Caki2 (cell line): ENCODE measurements around the gene GAB2. TPM values are rescaled to one million over a fixed set of nuclear protein-coding genes. Genes with fewer than 3 reads are reported as not detected.
"Not testable (repeated sequence)": the region's sequence is repeated elsewhere in the genome, so short reads cannot be mapped to it uniquely, and the experiment has no call there.

Experiments
- DNase-seq: peaks from one replicate; pipeline ENCODE4 v3.0.0-alpha.2; 2015; ENCODE audit warnings: low read depth
- in situ Hi-C: cut with HindIII; loops from 2 replicates; pipeline ENCODE4 v1.10.0; 2016; ENCODE audit warnings: low sequenced_read_pairs, low pct_unique_long_range_greater_than_20kb, mixed read lengths
- total RNA-seq: library from RNA; depleted of rRNA; stranded (reverse); fragments of >200 nt; shearing (Covaris generic); gene quantifications from 2 replicates; pipeline ENCODE4 v1.2.3, GENCODE V29; 2014; ENCODE audit warnings: low replicate concordance

GAB2 gene
- total RNA-seq, 1 experiment from 2014 or later: 1.9 TPM

GRCh38 chr11:78377625-78378418 lies 39.8 kb downstream of the GAB2 start:
- no peak for DNase-seq
- in situ Hi-C loops: no loop called here

DNA sequence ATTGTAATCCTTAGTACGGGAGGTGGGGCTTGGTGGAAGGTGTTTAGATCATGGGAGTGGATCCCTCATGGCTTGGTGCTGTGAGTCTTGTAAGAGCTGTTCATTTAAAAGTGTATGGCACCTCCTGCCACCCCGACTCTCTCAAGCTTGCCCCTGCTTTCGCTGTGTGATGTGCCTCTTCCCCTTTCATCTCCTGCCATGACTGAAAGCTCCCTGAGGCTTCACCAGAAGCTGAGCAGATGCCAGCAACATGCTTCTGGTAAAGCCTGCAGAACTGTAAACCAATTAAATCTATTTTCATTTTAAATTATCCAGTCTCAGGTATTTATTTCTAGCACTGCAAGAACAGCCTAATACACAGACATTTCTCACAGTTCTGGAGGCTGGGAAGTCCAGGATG lies 40.8 kb downstream of the GAB2 start:
- in situ Hi-C loops: no loop called here
- DNase-seq: no peak

DNA sequence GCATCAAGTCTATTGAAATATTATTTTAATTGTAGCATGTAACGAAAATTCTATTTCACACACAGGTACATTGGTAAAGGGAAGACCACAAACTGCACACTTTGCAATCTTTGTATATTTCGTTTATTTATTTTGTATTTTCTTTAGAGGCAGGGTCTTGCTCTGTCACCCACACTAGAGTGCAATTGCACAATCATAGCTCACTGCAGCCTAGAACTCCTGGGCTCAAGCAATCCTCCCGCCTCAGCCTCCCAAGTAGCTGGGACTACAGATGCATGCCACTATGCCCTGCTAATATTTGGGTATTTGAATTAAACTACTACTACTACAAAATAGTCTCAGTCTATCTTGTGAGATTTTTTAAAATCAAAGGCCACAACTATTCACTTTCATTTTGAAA lies 42.7 kb downstream of the GAB2 start:
- in situ Hi-C loops: no loop called here
- DNase-seq: no peak

GRCh38 chr11:78373689-78374088 lies 43.9 kb downstream of the GAB2 start:
- DNase-seq: no peak
- in situ Hi-C loops: no loop called here

GRCh38 chr11:78372114-78372768 lies 45.4 kb downstream of the GAB2 start:
- in situ Hi-C loops: no loop called here
- DNase-seq: no peak

DNA sequence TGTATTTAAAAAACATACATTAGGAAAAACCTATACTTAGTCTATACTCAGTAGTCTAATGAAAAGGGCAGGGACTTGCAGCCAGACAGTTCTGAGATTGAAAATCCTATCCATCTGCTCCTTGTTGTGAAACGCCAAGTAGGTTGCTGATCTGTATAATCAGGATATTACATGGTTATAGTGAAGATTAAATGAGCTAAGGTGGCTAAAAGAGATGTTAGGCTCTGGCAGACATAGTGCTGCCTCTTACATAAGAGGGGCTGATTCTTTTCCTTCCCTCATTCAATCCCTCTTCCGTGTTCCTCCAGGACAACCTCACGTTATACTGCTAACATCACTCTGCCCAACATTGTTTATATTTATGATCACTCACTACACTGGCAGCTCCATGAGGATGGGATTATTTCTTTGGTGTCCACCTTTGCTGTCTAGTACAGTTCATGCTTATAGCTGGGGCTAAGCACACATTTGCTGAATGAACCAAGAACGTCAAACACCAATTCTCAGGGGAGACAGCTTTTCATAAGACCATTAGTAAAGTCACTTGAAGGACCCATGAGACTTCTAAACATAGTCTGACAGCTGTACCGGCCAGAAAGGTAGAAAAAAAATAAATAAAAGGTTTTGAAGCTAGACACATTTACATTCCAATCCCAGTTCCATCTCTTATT lies 46.3 kb downstream of the GAB2 start:
- DNase-seq: no peak
- in situ Hi-C loops: no loop called here

DNA sequence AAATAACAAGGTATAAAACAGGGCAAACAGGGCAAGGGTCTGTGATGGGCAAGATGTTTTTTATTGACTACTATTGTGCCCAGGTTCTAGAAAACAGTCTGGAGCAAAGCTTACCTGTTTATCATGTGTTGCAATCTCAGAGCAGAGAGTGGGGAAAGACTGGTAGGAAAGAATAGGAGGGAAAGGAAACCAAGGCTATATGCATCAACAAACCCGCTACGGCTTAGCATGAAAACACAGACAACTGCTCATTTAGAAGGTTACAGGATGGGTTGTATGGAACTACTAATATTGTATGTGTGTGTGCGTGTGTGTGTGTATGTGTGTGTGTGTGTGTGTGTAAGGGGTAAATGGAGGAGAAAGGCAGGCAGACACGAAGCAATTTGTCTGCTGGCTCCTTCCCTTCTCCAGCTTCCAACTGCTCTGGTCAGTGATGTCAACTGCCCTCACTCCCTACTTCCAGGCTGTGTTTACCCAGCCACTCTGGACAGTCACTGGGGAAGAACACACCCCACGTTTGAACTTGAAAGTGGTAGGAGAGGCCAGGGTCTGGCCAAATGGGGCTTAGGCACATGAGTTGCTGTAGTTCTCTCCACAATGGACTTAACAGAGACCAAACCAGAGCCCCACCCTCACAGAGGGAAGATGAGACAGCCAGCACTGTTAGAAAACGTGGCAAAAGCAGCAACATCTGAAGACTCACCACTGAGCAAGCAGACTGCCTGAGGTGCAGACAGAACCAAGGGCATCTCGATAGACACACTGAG lies 47.0 kb downstream of the GAB2 start:
- DNase-seq: no peak
- in situ Hi-C loops: no loop called here

DNA sequence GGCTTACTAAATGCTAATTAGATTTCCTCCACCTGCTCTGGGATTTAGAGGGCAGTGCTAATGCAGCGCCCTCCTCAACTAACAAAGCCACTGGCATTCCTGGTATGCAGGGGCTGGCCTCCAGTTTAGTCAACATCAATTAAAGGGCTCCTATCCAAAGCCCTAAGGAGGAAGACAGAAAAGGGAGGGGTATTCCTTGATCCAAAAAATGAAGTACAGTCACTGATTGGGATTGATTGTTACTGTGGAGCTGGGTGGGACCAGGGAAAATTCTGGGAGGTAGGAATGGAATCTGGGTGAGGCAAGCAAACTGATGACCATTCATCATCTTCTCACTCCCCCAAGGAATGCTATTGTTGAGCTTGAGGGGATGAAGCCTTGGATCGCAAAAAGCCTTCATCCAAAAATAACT lies 52.2 kb downstream of the GAB2 start:
- in situ Hi-C loops: no loop called here
- peak; percentile 39 for DNase-seq

DNA sequence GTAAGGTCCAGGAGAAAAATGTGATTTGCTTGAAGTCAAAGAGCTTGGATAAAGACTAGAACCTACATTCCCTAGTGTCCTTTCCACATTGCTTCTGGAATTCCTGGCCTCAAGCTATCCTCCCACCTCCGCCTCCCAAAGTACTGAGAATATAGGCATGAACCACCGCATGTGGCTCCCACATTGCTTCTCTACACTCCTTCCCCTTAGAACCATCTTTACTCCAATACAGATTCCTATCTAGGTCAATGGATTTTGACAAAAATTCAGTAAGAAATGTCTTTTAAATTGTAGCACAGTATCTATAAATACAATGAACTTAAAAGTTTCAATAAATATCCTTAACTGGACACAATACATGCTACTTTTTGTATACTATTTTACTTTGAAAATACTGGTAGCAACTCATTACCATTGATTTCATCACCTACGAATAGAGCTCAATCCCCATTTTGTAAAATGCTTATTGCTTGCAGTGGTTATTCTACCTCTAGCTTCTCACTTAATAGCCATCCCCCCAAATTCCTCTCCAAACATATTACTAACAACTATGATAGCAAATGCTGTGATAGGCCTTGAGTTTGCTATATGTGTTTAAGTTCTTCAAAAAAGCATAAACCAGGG lies 53.4 kb downstream of the GAB2 start:
- in situ Hi-C loops: no loop called here
- no peak for DNase-seq

DNA sequence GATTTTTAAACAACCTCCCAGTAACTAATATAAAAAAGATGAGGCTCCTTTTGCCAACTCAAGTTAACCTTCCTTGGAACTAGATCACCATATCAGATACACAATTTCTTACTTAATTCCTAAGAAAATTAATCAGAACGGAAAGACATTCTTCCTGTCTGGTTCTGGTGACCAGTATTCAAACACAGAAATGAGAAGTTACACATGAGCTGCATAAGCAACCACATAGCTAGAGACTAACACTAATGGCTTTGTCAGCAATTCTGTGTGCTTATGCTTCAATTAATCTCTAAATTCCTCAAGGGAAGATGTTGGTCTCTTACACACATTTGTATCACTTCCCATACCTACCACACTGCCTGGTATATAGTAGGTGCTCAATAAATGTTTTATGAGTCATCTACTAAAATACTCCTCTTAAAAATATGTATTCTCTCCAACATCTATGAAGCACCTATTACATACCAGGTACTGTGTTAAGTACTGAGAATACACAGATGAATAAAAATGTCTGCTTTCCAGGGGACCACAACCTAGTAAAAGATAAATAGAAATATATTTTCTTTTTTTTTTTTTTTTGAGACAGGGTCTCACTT lies 54.5 kb downstream of the GAB2 start:
- in situ Hi-C loops: no loop called here
- no peak for DNase-seq

GRCh38 chr11:78361228-78361627 lies 56.4 kb downstream of the GAB2 start:
- in situ Hi-C loops: no loop called here
- no peak for DNase-seq

- DNase-seq: no peak
- in situ Hi-C loops: no loop called here
Observed at GRCh38 chr11:78359921-78360320, 57.7 kb downstream of the GAB2 start.

- in situ Hi-C loops, DNase-seq: not testable (repeated sequence)
Observed at GRCh38 chr11:78357924-78358323, 59.7 kb downstream of the GAB2 start.

DNA sequence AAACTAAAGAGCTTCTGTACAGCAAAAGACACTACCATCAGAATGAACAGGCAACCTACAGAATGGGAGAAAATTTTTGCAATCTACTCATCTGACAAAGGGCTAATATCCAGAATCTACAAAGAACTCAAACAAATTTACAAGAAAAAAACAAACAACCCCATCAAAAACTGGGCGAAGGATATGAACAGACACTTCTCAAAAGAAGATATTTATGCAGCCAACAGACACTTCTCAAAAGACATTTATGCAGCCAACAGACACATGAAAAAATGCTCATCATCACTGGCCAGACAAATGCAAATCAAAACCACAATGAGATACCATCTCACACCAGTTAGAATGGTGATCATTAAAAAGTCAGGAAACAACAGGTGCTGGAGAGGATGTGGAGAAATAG lies 60.2 kb downstream of the GAB2 start:
- DNase-seq, in situ Hi-C loops: not testable (repeated sequence)

DNA sequence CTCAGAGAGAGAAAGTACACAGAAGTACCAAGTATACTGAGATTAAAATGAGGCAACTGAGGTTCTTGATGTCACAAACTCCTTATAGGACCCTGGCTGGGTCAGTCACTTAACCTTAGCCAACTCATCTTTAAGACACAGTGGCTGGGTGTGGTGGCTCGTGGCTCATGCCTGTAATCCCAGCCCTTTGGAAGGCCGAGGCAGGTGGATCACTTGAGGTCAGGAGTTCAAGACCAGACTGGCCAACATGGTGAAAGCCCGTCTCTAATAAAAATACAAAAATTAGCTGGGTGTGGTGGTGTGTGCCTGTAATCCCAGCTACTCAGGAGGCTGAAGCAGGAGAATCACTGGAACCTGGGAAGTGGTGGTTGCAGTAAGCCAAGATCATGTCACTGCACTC lies 61.9 kb downstream of the GAB2 start:
- DNase-seq, in situ Hi-C loops: not testable (repeated sequence)

DNA sequence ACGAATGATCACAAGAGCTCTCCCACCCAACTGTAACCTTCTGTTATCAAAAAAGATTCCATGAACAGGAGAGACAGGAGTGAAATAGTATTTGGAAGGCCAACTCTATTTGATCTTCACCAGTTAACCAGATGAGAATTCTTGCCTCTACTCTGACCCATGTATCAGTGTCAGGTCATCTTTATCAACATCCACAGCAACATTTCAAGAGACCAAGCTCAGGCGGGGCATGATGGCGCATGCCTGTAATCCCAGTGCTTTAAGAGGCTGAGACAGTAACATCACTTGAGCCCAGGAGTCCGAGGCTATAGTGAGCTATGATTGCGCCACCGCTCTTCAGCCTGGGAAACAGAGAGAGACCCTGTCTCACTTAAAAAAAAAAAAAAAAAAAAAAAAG lies 62.3 kb downstream of the GAB2 start:
- in situ Hi-C loops: no loop called here

DNA sequence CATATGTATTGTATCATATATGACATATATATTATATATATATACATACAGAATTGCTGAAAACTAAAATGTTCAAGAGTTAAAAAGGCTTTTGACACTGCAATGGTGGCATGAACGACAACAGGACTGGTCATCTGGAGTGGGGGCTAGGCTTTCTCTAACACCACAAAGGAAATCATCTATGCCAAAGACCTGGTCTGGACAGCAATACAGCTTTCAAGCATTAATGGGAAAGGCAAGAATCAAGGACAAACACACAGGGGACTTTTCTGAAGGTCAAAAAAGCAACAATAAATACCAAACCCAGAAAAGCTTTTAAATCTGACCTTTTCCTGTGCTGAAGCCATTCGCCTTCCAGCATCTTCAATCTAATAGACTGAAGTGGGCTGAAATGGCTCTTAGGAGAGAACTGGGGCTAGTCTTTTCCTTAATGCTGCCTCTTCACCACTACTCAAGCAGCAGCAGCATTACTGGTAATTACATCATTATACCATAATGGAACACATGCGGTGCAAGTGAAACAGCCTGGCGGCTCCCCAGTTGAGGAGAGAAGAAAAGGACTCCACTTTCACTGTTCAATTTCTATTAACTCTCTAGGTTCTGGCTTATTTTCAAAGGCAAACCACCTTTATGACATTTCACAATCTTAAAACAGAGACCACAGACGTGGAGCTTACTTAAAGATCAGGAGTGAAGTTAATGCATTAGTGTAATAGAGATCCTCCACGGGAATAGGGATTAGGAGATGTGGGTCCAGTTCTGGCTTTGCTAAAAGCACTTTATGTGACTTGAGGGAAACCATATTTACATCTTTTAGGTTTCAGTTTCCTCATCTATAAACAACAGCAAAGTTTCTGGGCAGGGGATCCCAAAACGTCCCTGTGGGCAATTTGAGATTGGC lies 63.0 kb downstream of the GAB2 start:
- in situ Hi-C loops: no loop called here
- no peak for DNase-seq

More for the DNA sequence above, 62.3 kb downstream of the GAB2 start:
- no peak for DNase-seq
